GM18508 (cell line): Measurements from ENCODE around the gene OSBPL10.
"Not testable (repeated sequence)": the region's sequence is repeated elsewhere in the genome, so short reads cannot be mapped to it uniquely, and the experiment has no call there.

Experiments
- ATAC-seq: cut with Tn5 transposase; IDR thresholded peaks from one replicate; pipeline ENCODE4 v1.9.1; 2021; ENCODE audit warnings: moderate number of reproducible peaks; ENCODE audit not compliant: insufficient read depth, unreplicated experiment

Gene OSBPL10

GRCh38 chr3:31895471-31895870 lies 85.6 kb downstream of the OSBPL10 start:
- ATAC-seq, result no peak

GRCh38 chr3:31892916-31893573 lies 88.0 kb downstream of the OSBPL10 start:
- ATAC-seq, result no peak

- ATAC-seq, result no peak
These were observed 88.6 kb downstream of the OSBPL10 start for GRCh38 chr3:31892500-31892899.

DNA sequence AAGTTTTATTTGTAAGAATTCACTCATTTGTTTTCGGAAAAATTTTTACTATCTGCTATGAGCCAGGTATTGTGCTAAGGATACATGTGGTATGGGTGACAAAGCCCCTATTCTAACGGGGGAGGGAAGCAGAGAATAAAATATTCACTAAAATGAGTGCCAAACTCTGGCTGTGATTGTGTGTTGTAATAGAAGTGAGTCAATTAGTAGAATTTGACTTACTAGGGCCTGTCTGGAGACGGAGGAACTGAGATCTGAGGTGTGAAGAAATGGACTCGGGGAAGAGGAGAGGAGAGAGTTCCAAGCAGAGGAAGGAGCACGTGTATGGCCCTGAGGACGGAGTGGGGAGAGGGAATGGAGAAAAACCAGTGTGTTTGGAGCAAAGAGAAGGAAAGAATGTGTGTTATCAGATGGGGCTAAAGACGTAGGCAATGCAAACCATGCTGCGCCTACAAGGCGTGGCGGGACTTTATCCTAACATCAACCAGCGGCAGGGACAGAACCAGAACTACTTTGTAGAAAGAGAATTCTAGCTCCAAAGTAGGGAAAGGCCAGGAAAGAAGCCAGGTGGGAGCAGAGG lies 89.1 kb downstream of the OSBPL10 start:
- no peak for ATAC-seq

GRCh38 chr3:31890742-31891469 lies 90.2 kb downstream of the OSBPL10 start:
- ATAC-seq, result no peak

- ATAC-seq, result no peak
These were observed 91.1 kb downstream of the OSBPL10 start for GRCh38 chr3:31890007-31890406.

DNA sequence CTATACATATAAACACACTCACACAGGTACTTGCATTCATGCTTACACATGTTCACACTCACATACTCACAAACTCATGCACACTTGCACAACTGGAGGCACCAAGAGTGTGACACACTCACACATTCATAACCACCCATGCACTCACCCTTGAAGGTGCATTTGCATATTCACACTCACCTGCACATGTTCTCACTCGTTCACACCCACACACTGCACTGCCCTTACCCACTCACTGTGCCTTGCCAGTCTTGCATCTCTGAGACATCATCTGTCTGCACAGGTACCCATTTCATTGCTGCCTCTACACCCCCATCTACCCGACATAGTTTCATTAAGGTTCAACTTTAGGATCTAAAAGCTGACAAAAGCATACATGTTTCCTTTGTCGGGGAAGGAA lies 95.8 kb downstream of the OSBPL10 start:
- no peak for ATAC-seq

- ATAC-seq, result no peak
These were observed 96.8 kb downstream of the OSBPL10 start for GRCh38 chr3:31884251-31884650.

- no peak for ATAC-seq
These were observed 98.2 kb downstream of the OSBPL10 start for GRCh38 chr3:31882895-31883294.

DNA sequence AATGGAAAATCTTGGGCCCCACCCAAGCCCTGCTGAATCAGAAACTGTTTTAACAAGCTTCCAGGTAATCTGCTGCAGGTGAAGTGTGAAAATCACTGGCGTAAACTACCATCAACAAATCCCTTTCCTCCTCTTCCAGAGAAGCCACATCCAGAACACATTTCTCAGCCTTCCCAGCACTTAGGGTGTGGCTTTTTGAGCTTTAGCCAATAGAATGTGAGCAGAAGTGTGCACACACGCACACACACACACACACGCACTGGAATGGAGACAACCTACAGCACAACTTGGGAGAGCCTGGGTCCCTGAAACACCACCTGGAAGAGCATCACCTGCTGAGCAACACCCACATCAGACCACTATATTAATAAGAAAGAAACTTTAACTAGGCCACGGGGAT lies 98.6 kb downstream of the OSBPL10 start:
- ATAC-seq, result no peak

DNA sequence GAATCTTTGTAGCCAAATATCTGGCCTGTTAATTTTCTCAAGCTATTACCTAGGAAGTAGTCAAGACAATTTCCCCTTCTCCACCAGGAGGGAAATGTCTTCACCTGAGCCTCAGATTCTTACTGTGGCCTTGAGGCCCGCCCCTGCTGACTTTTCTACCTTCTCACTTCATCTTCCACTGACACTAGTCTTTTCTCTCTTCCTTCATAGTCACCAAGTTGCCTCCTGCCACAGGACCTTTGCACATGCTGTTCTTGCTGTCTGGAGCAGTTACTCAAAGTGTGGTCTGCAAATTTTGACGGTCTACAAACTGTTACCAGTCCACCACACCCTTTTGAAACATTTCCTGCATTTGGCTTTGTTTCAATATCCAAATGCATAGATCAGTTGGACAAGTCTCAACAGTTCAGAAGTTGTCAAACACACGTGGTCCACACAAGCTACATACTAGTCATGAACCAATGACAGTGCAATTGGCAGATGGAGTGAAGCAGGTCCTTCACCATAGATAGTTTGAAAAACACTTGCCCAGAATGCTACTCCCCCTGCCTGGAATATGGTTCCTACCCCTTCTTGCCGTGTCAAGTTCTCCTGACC lies 100.5 kb downstream of the OSBPL10 start:
- ATAC-seq, result no peak

GRCh38 chr3:31880020-31880419 lies 101.0 kb downstream of the OSBPL10 start:
- ATAC-seq, result no peak

GRCh38 chr3:31879365-31879764 lies 101.7 kb downstream of the OSBPL10 start:
- ATAC-seq, result no peak

GRCh38 chr3:31878231-31878838 lies 102.7 kb downstream of the OSBPL10 start:
- no peak for ATAC-seq

DNA sequence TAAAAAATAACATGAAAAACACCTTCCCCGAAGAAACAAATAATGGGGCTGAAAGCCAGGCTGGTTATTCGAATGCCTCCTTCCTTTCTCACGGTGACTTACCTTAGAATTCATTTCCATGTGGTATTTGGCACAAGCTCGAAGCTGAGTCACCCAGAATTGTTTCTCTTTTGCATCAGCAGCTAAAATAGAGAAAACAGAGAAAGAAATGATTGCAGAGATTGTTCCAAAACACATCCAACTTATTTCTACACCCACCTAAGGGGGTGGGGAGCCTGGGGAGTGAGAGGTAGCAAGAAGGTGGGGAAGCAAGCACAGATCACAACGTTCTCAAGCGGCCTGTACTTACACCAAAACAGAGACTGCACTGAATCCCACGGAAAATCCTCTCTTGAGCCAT lies 104.7 kb downstream of the OSBPL10 start:
- ATAC-seq, result no peak

- ATAC-seq, result no peak
These were observed 105.6 kb downstream of the OSBPL10 start for GRCh38 chr3:31875437-31875836.

- ATAC-seq, result no peak
These were observed 107.7 kb downstream of the OSBPL10 start for GRCh38 chr3:31873254-31873820.

DNA sequence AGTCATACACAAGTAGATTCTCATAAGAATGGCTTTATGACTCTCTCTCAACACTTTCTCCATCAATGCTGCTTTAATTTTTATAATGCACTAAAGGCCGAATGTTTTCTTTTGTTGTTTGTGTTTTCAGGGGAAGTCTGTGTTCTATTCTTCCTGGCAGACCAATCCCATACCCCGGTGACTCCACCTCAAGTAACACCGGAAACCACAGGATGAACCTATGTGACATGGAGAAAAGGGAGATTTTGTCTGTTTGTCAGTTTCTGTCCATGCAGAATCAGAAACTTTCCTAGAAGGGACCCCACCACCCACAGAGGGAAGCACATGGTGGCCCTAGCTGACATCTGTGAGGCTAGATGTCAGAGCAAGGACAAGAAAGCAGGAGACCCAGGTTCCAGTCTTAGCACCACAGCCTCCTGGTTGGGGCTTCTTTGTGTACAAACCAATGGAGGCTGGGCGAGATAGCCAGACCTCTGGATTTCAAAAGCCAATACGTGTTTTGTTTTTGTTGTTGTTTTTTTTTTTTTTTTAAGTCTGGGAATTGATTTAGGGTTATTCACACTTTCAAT lies 109.0 kb downstream of the OSBPL10 start:
- ATAC-seq, result no peak

GRCh38 chr3:31870111-31870510 lies 111.0 kb downstream of the OSBPL10 start:
- ATAC-seq, result not testable (repeated sequence)

- ATAC-seq, result no peak
These were observed 112.8 kb downstream of the OSBPL10 start for GRCh38 chr3:31868236-31868635.
